ENCODE measurements around the gene ZNF428. TPM values are rescaled to one million over a fixed set of nuclear protein-coding genes. Genes with fewer than 3 reads are reported as not detected.
A peak's percentile ranks its signal among the peaks of the same experiment; 100 is the strongest.

ZNF428 gene
- total RNA-seq, 1 donor from 2014 or later = 37.3 TPM

GRCh38 chr19:43562226-43562697 is 57.2 kb downstream of the ZNF428 start:
- DNase-seq (ENCODE audit: low spot score in 2 of 2) = no peak
- Histone ChIP-seq H3K36me3 (peaks cover 11 to 23% of the 10 kb centered on the region in 2 donors), H3K4me3 (no peak overlapping the region), H3K9me3 (no peaks in the 10 kb centered on the region), H3K27me3 (no peaks in the 10 kb centered on the region), H3K27ac (peak overlapping the region; percentile 73 to 84), H3K4me1 (peaks cover 4 to 13% of the 10 kb centered on the region in 2 donors)
- intact Hi-C loops (cut with DNase I) = no loop called here
- TF ChIP-seq CTCF (IDR thresholded peaks at IDR 0.05) = no peak

GRCh38 chr19:43561139-43561970 is 58.1 kb downstream of the ZNF428 start:
- TF ChIP-seq CTCF (IDR thresholded peaks at IDR 0.05) = no peak
- Histone ChIP-seq H3K36me3 (peaks cover 11 to 30% of the 10 kb centered on the region in 2 donors), H3K4me3 (no peak overlapping the region), H3K27ac (peak overlapping the region; percentile 73 to 84), H3K4me1 (peaks cover 4 to 13% of the 10 kb centered on the region in 2 donors), H3K9me3 (no peaks in the 10 kb centered on the region), H3K27me3 (no peaks in the 10 kb centered on the region)
- intact Hi-C loops (cut with DNase I) = no loop called here
- no peak for DNase-seq (ENCODE audit: low spot score in 2 of 2)

- Histone ChIP-seq H3K27ac (no peak overlapping the region), H3K9me3 (no peaks in the 10 kb centered on the region), H3K4me3 (no peak overlapping the region), H3K27me3 (no peaks in the 10 kb centered on the region), H3K36me3 (peaks cover 17 to 35% of the 10 kb centered on the region in 2 donors), H3K4me1 (peaks cover 4 to 13% of the 10 kb centered on the region in 2 donors)
- intact Hi-C loops (cut with DNase I) = no loop called here
- no peak for DNase-seq (ENCODE audit: low spot score in 2 of 2)
- no peak for TF ChIP-seq CTCF (IDR thresholded peaks at IDR 0.05)
Measured at GRCh38 chr19:43560687-43561086, 58.7 kb downstream of the ZNF428 start.

Other genes with a start within 250 kb of the ZNF428 start
- gene TEX101, start 204.7 kb downstream of the ZNF428 start, total RNA-seq = not detected
- gene LYPD3, start 154.0 kb downstream of the ZNF428 start, total RNA-seq = not detected
- 1.8 TPM for gene PHLDB3, start 114.9 kb downstream of the ZNF428 start, total RNA-seq
- 118 TPM for gene ETHE1, start 92.4 kb downstream of the ZNF428 start, total RNA-seq
- gene ZNF575, start 86.4 kb downstream of the ZNF428 start, total RNA-seq = not detected
- 6.4 TPM for gene XRCC1, start 44.1 kb downstream of the ZNF428 start, total RNA-seq
- 2.2 TPM for gene PINLYP, start 43.8 kb downstream of the ZNF428 start, total RNA-seq
- gene IRGQ, start 23.5 kb downstream of the ZNF428 start, total RNA-seq = 17.2 TPM
- 3.1 TPM for gene ZNF576, start 23.0 kb downstream of the ZNF428 start, total RNA-seq
- gene SRRM5, start 7.5 kb downstream of the ZNF428 start, total RNA-seq = 0.32 TPM
- gene CADM4, start 20.2 kb upstream of the ZNF428 start, total RNA-seq = 3.5 TPM
- gene PLAUR, start 50.5 kb upstream of the ZNF428 start, total RNA-seq = 30.2 TPM
- gene IRGC, start 96.4 kb upstream of the ZNF428 start, total RNA-seq = not detected
- gene SMG9, start 135.3 kb upstream of the ZNF428 start, total RNA-seq = 126 TPM
- 2.3 TPM for gene KCNN4, start 161.3 kb upstream of the ZNF428 start, total RNA-seq
- gene LYPD5, start 182.8 kb upstream of the ZNF428 start, total RNA-seq = not detected
- not detected for gene ZNF283, start 207.7 kb upstream of the ZNF428 start, total RNA-seq